ENCODE results near the gene TM4SF4. TPM values are rescaled to one million over a fixed set of nuclear protein-coding genes. Genes with fewer than 3 reads are reported as not detected.

Gene TM4SF4, protein sequence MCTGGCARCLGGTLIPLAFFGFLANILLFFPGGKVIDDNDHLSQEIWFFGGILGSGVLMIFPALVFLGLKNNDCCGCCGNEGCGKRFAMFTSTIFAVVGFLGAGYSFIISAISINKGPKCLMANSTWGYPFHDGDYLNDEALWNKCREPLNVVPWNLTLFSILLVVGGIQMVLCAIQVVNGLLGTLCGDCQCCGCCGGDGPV
- total RNA-seq, result not detected

DNA sequence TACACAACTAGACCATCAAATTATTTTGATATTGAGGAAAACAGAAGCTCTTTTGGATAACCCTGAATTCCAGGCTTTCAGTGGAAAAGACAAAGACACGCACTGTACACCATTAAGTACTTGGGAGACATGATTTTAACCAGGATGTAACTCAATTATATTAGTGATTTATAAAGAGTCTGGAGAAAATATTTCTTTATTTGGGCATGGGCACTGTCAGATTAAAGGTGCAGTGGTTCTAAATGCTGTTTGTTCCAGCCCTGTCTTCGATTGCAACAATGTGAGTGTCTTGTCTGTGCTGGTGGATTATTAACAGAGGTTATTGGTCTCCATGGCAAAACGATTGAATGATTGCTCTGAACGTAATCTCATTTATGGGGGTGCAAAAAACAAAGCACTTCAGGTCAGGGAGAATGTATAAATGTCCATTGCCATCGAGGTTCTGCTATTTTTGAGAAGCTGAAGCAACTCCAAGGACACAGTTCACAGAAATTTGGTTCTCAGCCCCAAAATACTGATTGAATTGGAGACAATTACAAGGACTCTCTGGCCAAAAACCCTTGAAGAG is at the start of gene TM4SF4:
Gene TM4SF4 (plus strand): TSS at position 448 of the 568 bp plus-strand sequence. CDS start 181 bp downstream, outside the sequence.
- H3K4me3 Mint-ChIP-seq, result no peak within 1 kb of the TSS
- CTCF ChIA-PET, result interaction anchor here (1.2 kb wide), 1 partner anchor 38 kb away, joined by 4 read pairs; no protein-coding TSS in a partner anchor
- POLR2A ChIA-PET, result no interaction called here

DNA sequence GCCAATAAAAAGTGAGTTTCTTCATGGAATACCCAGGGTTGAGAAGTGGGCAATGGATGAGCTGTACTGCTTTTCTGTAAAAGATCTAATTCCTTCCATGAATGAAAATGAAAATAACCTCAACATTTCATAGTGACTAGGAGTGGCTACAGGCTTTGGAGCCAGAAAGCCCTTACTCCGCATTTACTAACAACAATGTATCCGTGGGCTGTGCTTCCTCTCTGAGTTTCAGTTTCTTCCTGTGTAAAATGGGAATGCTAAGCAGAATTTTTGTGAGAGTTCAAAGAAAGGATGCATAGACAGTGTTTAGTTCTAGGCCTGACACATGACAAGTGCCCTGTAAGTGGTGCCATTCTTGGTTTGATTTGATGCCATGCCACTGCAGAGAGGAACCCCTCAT is 49.6 kb upstream of the TM4SF4 start:
- Mint-ChIP-seq H3K4me1 (ENCODE audit: low read depth) (no peaks in the 10 kb centered on the region), H3K27me3 (ENCODE audit: low read depth) (peaks cover 14% of the 10 kb centered on the region), H3K4me3 (no peak overlapping the region), H3K27ac (no peak overlapping the region), H3K36me3 (ENCODE audit: low read depth) (no peaks in the 10 kb centered on the region), H3K9me3 (ENCODE audit: insufficient read depth) (no peaks in the 10 kb centered on the region)
- CTCF ChIA-PET, result no interaction called here
- no peak for ATAC-seq
- no peak for DNase-seq
- POLR2A ChIA-PET, result no interaction called here

More for the DNA sequence above, at the start of gene TM4SF4:
- Mint-ChIP-seq H3K4me1 (ENCODE audit: low read depth) (peaks cover 8% of the 10 kb centered on the region), H3K27ac (no peak within 1 kb of the TSS), H3K27me3 (ENCODE audit: low read depth) (peaks cover 12% of the 10 kb centered on the region), H3K9me3 (ENCODE audit: insufficient read depth) (no peaks in the 10 kb centered on the region), H3K36me3 (ENCODE audit: low read depth) (no peaks in the 10 kb centered on the region)
- ATAC-seq (no peak), DNase-seq (no peak)

DNA sequence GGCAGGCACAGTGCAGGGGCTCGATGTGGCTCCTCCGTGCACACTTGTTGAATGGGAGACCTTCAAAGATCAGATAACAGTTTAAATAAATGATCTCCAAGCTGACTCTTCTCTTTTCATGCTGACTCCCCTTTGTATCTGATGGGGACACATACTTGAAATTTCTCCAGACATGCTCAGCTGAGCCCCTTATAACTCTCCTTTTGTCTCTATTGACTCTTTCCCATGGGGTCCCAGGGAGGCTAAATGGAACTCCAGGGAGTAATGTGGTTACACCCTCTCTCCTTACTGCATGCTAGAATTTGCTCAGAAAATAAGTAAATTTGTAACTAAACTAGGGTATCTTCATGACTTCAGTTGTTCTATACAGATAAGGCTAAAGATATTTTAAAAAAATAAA is 48.2 kb upstream of the TM4SF4 start:
- ATAC-seq (no peak), DNase-seq (no peak)
- no peaks in the 10 kb centered on the region for H3K36me3 Mint-ChIP-seq (ENCODE audit: low read depth)
- POLR2A ChIA-PET, result no interaction called here
- no peaks in the 10 kb centered on the region for H3K4me1 Mint-ChIP-seq (ENCODE audit: low read depth)
- H3K9me3 Mint-ChIP-seq (ENCODE audit: insufficient read depth), result no peaks in the 10 kb centered on the region
- peaks cover 14% of the 10 kb centered on the region for H3K27me3 Mint-ChIP-seq (ENCODE audit: low read depth)
- no peak overlapping the region for H3K4me3 Mint-ChIP-seq
- CTCF ChIA-PET, result no interaction called here
- no peak overlapping the region for H3K27ac Mint-ChIP-seq

DNA sequence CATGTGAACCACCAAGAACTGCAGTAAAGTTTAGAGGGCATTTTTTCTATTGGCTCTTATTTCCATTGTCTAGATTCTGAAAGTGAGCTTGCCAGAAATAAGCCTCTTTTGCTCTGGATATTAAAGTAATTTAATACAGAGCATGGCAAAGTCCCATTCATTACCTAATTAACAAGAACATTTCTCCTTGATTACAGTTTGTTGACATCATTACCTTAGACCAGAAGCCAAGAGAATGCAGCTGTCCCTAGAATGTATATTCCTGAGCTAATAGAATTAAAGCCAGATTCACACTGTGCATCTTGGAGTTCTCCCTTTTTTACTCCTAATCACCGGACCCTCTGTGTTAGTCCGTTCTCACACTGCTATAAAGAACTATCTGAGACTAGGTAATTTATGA is 46.4 kb upstream of the TM4SF4 start:
- Mint-ChIP-seq H3K4me3 (no peak overlapping the region), H3K9me3 (ENCODE audit: insufficient read depth) (no peaks in the 10 kb centered on the region), H3K27ac (no peak overlapping the region), H3K27me3 (ENCODE audit: low read depth) (peaks cover 12% of the 10 kb centered on the region), H3K36me3 (ENCODE audit: low read depth) (no peaks in the 10 kb centered on the region), H3K4me1 (ENCODE audit: low read depth) (no peaks in the 10 kb centered on the region)
- CTCF ChIA-PET, result no interaction called here
- POLR2A ChIA-PET, result no interaction called here
- DNase-seq (no peak), ATAC-seq (no peak)

DNA sequence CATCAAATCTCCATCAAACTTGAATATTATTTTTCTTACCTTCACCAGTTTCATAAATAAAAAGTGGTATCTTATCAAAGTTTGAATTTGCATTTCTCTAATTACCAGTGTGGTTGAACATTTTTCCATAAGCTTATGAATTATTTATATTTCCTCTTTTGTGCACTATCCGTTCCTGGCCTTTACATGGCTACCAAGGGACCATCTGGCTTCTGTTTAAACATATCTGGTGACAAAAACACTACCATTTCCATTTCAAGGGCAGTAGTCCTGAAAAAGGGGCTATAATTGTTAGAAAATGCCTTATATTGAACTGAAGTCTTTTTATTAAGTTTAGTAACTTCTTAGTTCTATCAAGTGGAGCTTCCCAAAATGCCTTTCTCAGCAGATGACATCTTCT is 44.3 kb upstream of the TM4SF4 start:
- DNase-seq, result no peak
- no peaks in the 10 kb centered on the region for H3K9me3 Mint-ChIP-seq (ENCODE audit: insufficient read depth)
- no peak overlapping the region for H3K4me3 Mint-ChIP-seq
- CTCF ChIA-PET, result no interaction called here
- ATAC-seq, result no peak
- H3K27ac Mint-ChIP-seq, result no peak overlapping the region
- POLR2A ChIA-PET, result no interaction called here
- H3K4me1 Mint-ChIP-seq (ENCODE audit: low read depth), result no peaks in the 10 kb centered on the region
- no peaks in the 10 kb centered on the region for H3K36me3 Mint-ChIP-seq (ENCODE audit: low read depth)
- H3K27me3 Mint-ChIP-seq (ENCODE audit: low read depth), result peaks cover 12% of the 10 kb centered on the region

DNA sequence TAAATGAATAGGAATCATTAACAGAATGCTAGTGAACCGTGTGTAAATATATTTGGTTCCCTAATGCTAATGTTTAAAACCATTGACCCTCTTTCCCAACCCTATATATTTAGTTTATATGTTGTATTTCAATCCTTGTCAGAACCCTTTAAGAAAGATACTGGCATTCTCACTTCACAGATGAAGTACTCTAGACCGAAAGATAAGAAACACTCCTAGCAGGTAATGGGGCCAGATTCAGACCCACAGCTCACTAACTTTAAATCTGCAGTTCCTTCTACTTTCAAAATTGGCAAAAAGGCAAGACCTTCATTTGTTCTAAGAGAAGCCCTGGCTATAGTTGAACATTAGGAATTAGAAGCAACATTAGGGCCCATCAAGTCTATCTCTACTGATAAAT is 42.3 kb upstream of the TM4SF4 start:
- CTCF ChIA-PET, result no interaction called here
- ATAC-seq (no peak), DNase-seq (no peak)
- POLR2A ChIA-PET, result no interaction called here
- no peak overlapping the region for H3K27ac Mint-ChIP-seq
- H3K27me3 Mint-ChIP-seq (ENCODE audit: low read depth), result peaks cover 9% of the 10 kb centered on the region
- no peaks in the 10 kb centered on the region for H3K9me3 Mint-ChIP-seq (ENCODE audit: insufficient read depth)
- no peak overlapping the region for H3K4me3 Mint-ChIP-seq
- H3K4me1 Mint-ChIP-seq (ENCODE audit: low read depth), result no peaks in the 10 kb centered on the region
- no peaks in the 10 kb centered on the region for H3K36me3 Mint-ChIP-seq (ENCODE audit: low read depth)

DNA sequence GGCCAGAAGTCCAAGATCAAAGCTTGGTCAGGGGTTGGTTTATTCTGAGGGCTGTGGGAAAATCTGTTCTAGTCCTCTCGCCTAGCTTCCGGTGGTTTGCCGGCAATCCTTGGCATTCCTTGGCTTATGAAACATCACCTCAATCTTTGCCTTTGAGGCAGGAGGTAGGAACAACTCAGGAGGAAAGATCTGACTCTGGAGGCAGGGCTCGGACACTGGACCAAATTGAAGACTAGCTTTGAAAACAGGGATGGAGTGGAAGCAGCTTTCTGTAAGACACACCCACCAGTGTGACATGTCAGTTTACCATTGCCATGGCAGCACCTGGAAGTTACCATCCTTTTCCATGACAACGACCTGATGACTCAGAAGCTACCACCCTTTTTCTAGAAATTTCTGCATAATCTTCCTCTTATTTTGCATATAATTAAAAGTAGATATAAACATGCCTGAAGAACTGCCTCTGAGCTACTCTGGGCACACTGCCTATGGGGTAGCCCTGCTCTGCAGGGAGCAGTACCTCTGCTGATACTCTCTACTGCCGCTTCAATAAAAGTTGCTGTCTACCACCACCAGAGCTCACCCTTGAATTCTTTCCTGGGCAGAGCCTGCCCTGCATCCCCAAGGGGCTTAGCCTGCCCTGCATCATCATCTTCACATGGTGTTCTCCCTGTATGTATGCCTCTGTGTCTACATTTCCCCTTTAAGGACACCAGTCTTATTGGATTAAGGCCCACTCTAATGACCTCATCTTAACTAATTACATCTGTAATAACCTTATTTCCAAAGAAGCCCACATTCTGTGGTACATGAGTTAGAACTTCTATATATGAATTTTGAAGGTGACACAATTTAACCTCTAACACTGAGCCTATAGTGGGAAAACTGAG is 38.3 kb upstream of the TM4SF4 start:
- CTCF ChIA-PET, result no interaction called here
- ATAC-seq (no peak), DNase-seq (no peak)
- Mint-ChIP-seq H3K9me3 (ENCODE audit: insufficient read depth) (no peaks in the 10 kb centered on the region), H3K27me3 (ENCODE audit: low read depth) (no peaks in the 10 kb centered on the region), H3K36me3 (ENCODE audit: low read depth) (no peaks in the 10 kb centered on the region), H3K4me1 (ENCODE audit: low read depth) (no peaks in the 10 kb centered on the region), H3K4me3 (no peak overlapping the region), H3K27ac (no peak overlapping the region)
- POLR2A ChIA-PET, result no interaction called here

DNA sequence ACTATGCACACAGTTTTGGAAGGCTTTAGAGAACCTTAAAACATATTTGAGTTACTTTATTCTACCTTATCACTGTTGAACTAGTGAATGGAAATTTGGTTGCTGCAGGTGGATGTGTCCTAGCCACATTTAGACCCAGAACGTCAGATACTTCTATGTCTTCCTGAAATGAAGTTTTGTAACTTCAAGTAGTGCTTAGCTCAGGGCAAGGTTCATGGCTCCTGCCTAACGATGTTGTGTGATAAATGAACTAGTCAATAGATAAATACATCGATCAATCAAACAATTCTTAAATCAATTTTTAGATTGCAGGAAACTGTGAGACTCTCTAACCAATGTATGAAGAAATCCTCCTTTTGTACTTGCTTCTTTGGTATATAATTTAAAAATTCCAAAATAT is 37.2 kb upstream of the TM4SF4 start:
- ChIA-PET POLR2A (no interaction called here), CTCF (no interaction called here)
- Mint-ChIP-seq H3K9me3 (ENCODE audit: insufficient read depth) (no peaks in the 10 kb centered on the region), H3K27ac (no peak overlapping the region), H3K4me3 (no peak overlapping the region), H3K4me1 (ENCODE audit: low read depth) (no peaks in the 10 kb centered on the region), H3K36me3 (ENCODE audit: low read depth) (no peaks in the 10 kb centered on the region), H3K27me3 (ENCODE audit: low read depth) (no peaks in the 10 kb centered on the region)
- ATAC-seq (no peak), DNase-seq (no peak)

DNA sequence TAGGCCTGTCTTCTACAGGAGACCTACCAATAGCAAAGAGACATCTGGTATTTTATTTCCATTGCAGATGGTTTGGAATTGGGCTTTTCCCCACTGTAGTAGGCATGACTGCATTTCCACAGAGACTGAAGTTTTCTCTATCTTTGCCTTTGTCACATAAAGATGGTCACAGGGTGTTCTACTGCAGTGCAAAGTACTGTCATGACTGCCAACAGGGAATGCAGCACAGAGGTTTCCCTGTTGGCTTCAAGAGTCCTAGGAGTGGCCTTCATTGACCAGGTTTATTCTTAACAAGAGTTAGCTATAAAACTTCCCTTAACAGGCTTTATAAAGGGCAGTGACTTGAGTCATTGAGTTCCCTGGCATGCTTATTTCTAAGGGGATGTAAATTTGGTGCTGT is 36.8 kb upstream of the TM4SF4 start:
- H3K27ac Mint-ChIP-seq, result no peak overlapping the region
- no peaks in the 10 kb centered on the region for H3K4me1 Mint-ChIP-seq (ENCODE audit: low read depth)
- ChIA-PET CTCF (no interaction called here), POLR2A (no interaction called here)
- no peak for DNase-seq
- no peaks in the 10 kb centered on the region for H3K36me3 Mint-ChIP-seq (ENCODE audit: low read depth)
- no peak overlapping the region for H3K4me3 Mint-ChIP-seq
- H3K9me3 Mint-ChIP-seq (ENCODE audit: insufficient read depth), result no peaks in the 10 kb centered on the region
- ATAC-seq, result no peak
- H3K27me3 Mint-ChIP-seq (ENCODE audit: low read depth), result no peaks in the 10 kb centered on the region

DNA sequence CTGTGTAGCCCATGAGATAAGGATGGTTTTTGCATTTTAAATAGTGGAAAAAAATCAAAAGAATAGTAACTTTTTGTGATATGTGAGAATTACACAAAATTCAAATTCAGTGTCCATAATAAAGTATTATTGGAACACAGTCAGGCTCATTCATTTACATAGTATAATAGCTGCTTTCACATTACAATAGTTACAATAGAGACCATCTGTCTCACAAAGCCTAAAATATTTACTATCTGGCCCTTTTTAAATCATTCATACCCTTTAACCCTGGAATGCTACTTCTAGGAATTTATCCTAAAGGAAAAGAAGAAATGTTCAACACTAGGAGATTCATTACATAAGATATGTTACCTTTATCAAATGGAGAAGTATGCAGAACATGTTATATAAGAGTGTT is 35.5 kb upstream of the TM4SF4 start:
- POLR2A ChIA-PET, result no interaction called here
- H3K4me1 Mint-ChIP-seq (ENCODE audit: low read depth), result no peaks in the 10 kb centered on the region
- no peak for ATAC-seq

DNA sequence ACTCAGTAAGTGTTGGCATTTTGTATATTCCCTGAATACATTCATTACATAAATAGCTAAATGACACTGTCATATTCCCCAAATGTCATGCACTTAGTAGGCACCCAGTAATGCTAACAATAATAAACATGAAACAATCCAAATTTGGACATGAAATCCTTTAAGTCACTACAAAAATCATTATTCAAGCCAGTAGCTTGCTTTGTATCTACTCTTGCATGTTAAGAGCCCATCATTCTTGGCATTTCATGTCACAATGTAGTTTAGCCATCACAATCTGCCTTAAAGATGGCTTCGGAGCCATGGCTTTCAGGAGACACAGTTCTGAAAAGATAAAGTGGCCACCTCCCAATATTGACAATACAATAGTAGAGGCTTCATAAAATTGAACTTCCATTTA is 32.9 kb upstream of the TM4SF4 start:
- CTCF ChIA-PET, result no interaction called here
- POLR2A ChIA-PET, result no interaction called here
- DNase-seq (no peak), ATAC-seq (no peak)
- Mint-ChIP-seq H3K27me3 (ENCODE audit: low read depth) (no peaks in the 10 kb centered on the region), H3K36me3 (ENCODE audit: low read depth) (no peaks in the 10 kb centered on the region), H3K4me3 (no peak overlapping the region), H3K9me3 (ENCODE audit: insufficient read depth) (no peaks in the 10 kb centered on the region), H3K27ac (no peak overlapping the region), H3K4me1 (ENCODE audit: low read depth) (no peaks in the 10 kb centered on the region)

More for the DNA sequence above, 35.5 kb upstream of the TM4SF4 start:
- Mint-ChIP-seq H3K27ac (no peak overlapping the region), H3K9me3 (ENCODE audit: insufficient read depth) (no peaks in the 10 kb centered on the region), H3K27me3 (ENCODE audit: low read depth) (no peaks in the 10 kb centered on the region), H3K36me3 (ENCODE audit: low read depth) (no peaks in the 10 kb centered on the region), H3K4me3 (no peak overlapping the region)
- DNase-seq, result no peak
- CTCF ChIA-PET, result no interaction called here

DNA sequence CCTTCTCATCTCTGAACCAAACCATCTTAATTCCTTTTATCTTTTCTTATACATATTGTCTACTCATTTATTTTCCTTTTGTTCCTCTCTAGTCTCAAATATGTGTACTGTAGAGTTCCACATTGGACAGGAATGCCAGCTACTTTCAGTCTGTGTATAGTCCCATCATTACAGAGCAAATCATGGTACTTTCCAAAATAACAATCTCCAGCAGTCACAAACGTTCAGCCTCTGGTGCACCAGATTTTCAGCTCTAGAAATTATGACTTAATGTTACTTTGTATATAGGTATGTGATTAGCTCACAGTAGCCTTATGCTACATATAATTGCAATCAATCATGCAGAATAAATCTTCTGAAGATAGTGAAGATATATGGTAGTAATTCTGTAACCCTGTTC is 32.5 kb upstream of the TM4SF4 start:
- Mint-ChIP-seq H3K27ac (no peak overlapping the region), H3K4me3 (no peak overlapping the region), H3K36me3 (ENCODE audit: low read depth) (no peaks in the 10 kb centered on the region), H3K9me3 (ENCODE audit: insufficient read depth) (no peaks in the 10 kb centered on the region), H3K4me1 (ENCODE audit: low read depth) (no peaks in the 10 kb centered on the region), H3K27me3 (ENCODE audit: low read depth) (no peaks in the 10 kb centered on the region)
- DNase-seq (no peak), ATAC-seq (no peak)
- POLR2A ChIA-PET, result no interaction called here
- CTCF ChIA-PET, result no interaction called here

Measured in activated CD8-positive, alpha-beta T cell treated with anti-CD3 and anti-CD28 coated beads, Interleukin-2, amount 10 ng/mL, durations not matched to agents 7 days and 5 days (primary cell).